Body of pancreas (tissue), 4 donors: ENCODE measurements around the gene TMEM131L. TPM values are rescaled to one million over a fixed set of nuclear protein-coding genes. Genes with fewer than 3 reads are reported as not detected.
A peak's percentile ranks its signal among the peaks of the same experiment; 100 is the strongest.
"Not testable (repeated sequence)": the region's sequence is repeated elsewhere in the genome, so short reads cannot be mapped to it uniquely, and the experiment has no call there.

Experiments used
- ATAC-seq: fragments of 150-250 bp; one replicate; pipeline ENCODE4 v1.9.1; 2016
- DNase-seq, 4 donors: peaks; one replicate each; pipeline ENCODE4 v3.0.0-alpha.2; 2019
- H3K27ac ChIP-seq, 4 donors: fragments of 200-600 bp; sonication (generic); 1 replicate in 3 of 4; 2 replicates in 1 of 4; pipeline versions ENCODE4 v1.5.1 to v1.6.1; 2016 to 2019; ENCODE audit warnings: mild to moderate bottlenecking in 1 of 4, mixed read lengths in 1 of 4, moderate library complexity in 1 of 4
- H3K27me3 ChIP-seq, 2 donors: fragments of 200-600 bp; sonication (generic); one replicate each; pipeline ENCODE4 v1.6.0; 2016; ENCODE audit warnings: mild to moderate bottlenecking in 1 of 2
- H3K36me3 ChIP-seq, 2 donors: fragments of 200-600 bp; sonication (generic); replicated peaks in 1 of 2; 2 replicates each; pipeline ENCODE4 v1.5.1; 2016; ENCODE audit warnings: low read depth in 2 of 2; ENCODE audit not compliant: insufficient read depth in 1 of 2
- H3K4me1 ChIP-seq: fragments of 200-600 bp; sonication (generic); one replicate; pipeline ENCODE4 v1.6.0; 2016
- H3K4me3 ChIP-seq, 2 donors: fragments of 200-600 bp; sonication (generic); 1 replicate in 1 of 2; 2 replicates in 1 of 2; pipeline ENCODE4 v1.5.1; 2016 to 2019
- H3K9me3 ChIP-seq, 3 donors: fragments of 200-600 bp; sonication (generic); 1 replicate in 2 of 3; 2 replicates in 1 of 3; pipeline ENCODE4 v1.5.1; 2016
- CTCF ChIP-seq, 7 experiments: fragments of 450-650 bp in 4 of 7; fragments of 200-600 bp in 3 of 7; sonication (generic) in 3 of 7; IDR thresholded peaks; one replicate each; pipeline ENCODE4 v1.5.1; 2016 to 2019; ENCODE audit warnings: antibody characterized with exemption in 7 of 7
- POLR2A ChIP-seq, 3 donors: fragments of 450-650 bp; IDR thresholded peaks; one replicate each; pipeline ENCODE4 v1.6.1; 2016; ENCODE audit warnings: antibody characterized with exemption in 3 of 3, mild to moderate bottlenecking in 2 of 3
- WGBS, 2 donors: methylation state at CpG; one replicate each; pipeline ENCODE4 v1.1.5; 2017; 5-methylcytosine and 5-hydroxymethylcytosine counted together
- intact Hi-C: fragments of 100-400 bp; cut with DNase I; formaldehyde crosslinking; loops from one replicate; pipeline ENCODE4 v1.15.1; 2023
- total RNA-seq, 2 donors: library from RNA; depleted of rRNA; stranded (reverse); fragments of >200 nt; gene quantifications; one replicate each; pipeline ENCODE4 v1.1.0, GENCODE V29; 2016

TMEM131L gene
- total RNA-seq, 2 donors from 2014 or later: 47.1 to 63.6 TPM

GRCh38 chr4:153564630-153565525 lies 98.7 kb downstream of the TMEM131L start:
- intact Hi-C loops: no loop called here
- DNase-seq (peak; percentile 60 to 87 (median 73)), ATAC-seq (peak; percentile 96)
- Histone ChIP-seq H3K27ac (peak overlapping the region; percentile 25 to 85 (median 65)), H3K4me1 (peaks cover 63% of the 10 kb centered on the region), H3K9me3 (no peaks in the 10 kb centered on the region), H3K4me3 (no peak overlapping the region), H3K27me3 (no peaks in the 10 kb centered on the region), H3K36me3 (no peaks in the 10 kb centered on the region)
- TF ChIP-seq CTCF (IDR thresholded peaks at IDR 0.05): no peak
- TF ChIP-seq POLR2A (IDR thresholded peaks at IDR 0.05): peak in 1 of 3 donors; percentile 17
- 25 to 32% methylated on average over 7 of the region's 7 CpGs for WGBS, 2 donors

- WGBS, 2 donors: 32 to 42% methylated on average over 8 of the region's 8 CpGs
- intact Hi-C loops: no loop called here
- peak overlapping the region in 3 of 4 donors; percentile 47 to 85 (median 67) for H3K27ac ChIP-seq
- ATAC-seq (peak; percentile 64), DNase-seq (peak; percentile 60 to 84 (median 70))
- no peak overlapping the region for H3K4me3 ChIP-seq
- H3K9me3 ChIP-seq: no peaks in the 10 kb centered on the region
- no peaks in the 10 kb centered on the region for H3K36me3 ChIP-seq
- H3K27me3 ChIP-seq: no peaks in the 10 kb centered on the region
- no peak for TF ChIP-seq CTCF (IDR thresholded peaks at IDR 0.05)
- TF ChIP-seq POLR2A (IDR thresholded peaks at IDR 0.05): no peak
- peaks cover 63% of the 10 kb centered on the region for H3K4me1 ChIP-seq
Observed at GRCh38 chr4:153566631-153567150, 100.5 kb downstream of the TMEM131L start.

- H3K9me3 ChIP-seq, ATAC-seq, intact Hi-C loops, H3K27me3 ChIP-seq, H3K4me3 ChIP-seq, DNase-seq, H3K36me3 ChIP-seq: not testable (repeated sequence)
- WGBS, 2 donors: 81 to 100% methylated on average over 3 of the region's 3 CpGs
- peaks cover 65% of the 10 kb centered on the region for H3K4me1 ChIP-seq
- peak overlapping the region in 2 of 4 donors; percentile 67 to 85 for H3K27ac ChIP-seq
Observed at GRCh38 chr4:153567660-153568059, 101.5 kb downstream of the TMEM131L start.

- DNase-seq: no peak
- 91 to 93% methylated on average over 12 of the region's 12 CpGs for WGBS, 2 donors
- H3K9me3 ChIP-seq: no peaks in the 10 kb centered on the region
- ATAC-seq: no peak
- intact Hi-C loops: loop anchor here (10.0 kb wide), 3 partner anchors 86 to 226 kb away; partner anchors contain the start of gene MND1
- no peaks in the 10 kb centered on the region for H3K36me3 ChIP-seq
- TF ChIP-seq POLR2A (IDR thresholded peaks at IDR 0.05): no peak
- no peak for TF ChIP-seq CTCF (IDR thresholded peaks at IDR 0.05)
- peaks cover 68% of the 10 kb centered on the region for H3K4me1 ChIP-seq
- no peak overlapping the region for H3K27ac ChIP-seq
- no peak overlapping the region for H3K4me3 ChIP-seq
- H3K27me3 ChIP-seq: no peaks in the 10 kb centered on the region
Observed at GRCh38 chr4:153570228-153570973, 104.2 kb downstream of the TMEM131L start.
